Thoracic aorta (tissue), 2 donors: ENCODE data around the gene TMEM30A. TPM values are rescaled to one million over a fixed set of nuclear protein-coding genes. Genes with fewer than 3 reads are reported as not detected.
A peak's percentile ranks its signal among the peaks of the same experiment; 100 is the strongest.

Experiments used
- ATAC-seq: fragments of 150-250 bp; one replicate; pipeline ENCODE4 v1.8.0; 2017; ENCODE audit warnings: low read depth; ENCODE audit not compliant: insufficient number of reproducible peaks, low FRiP score
- DNase-seq: peaks from one replicate; pipeline ENCODE4 v3.0.0-alpha.2; 2020; ENCODE audit warnings: low spot score
- H3K27ac ChIP-seq, 2 donors: fragments of 200-600 bp; sonication (generic); 1 replicate in 1 of 2; 2 replicates in 1 of 2; pipeline ENCODE4 v1.5.1; 2016; ENCODE audit warnings: mild to moderate bottlenecking in 2 of 2, moderate library complexity in 2 of 2
- H3K27me3 ChIP-seq: fragments of 200-600 bp; sonication (generic); replicated peaks from 2 replicates; pipeline ENCODE4 v1.6.0; 2016; ENCODE audit warnings: mild to moderate bottlenecking; ENCODE audit not compliant: insufficient read depth
- H3K36me3 ChIP-seq: fragments of 200-600 bp; sonication (generic); one replicate; pipeline ENCODE4 v1.5.1; 2016
- H3K4me1 ChIP-seq, 2 donors: fragments of 200-600 bp; sonication (generic); 1 replicate in 1 of 2; 2 replicates in 1 of 2; pipeline versions ENCODE4 v1.5.1 to v1.6.0; 2016; ENCODE audit warnings: low read depth in 2 of 2, mild to moderate bottlenecking in 1 of 2; ENCODE audit not compliant: control insufficient read depth in 1 of 2
- H3K4me3 ChIP-seq: fragments of 200-600 bp; sonication (generic); 2 replicates; pipeline ENCODE4 v1.5.1; 2016; ENCODE audit warnings: mild to moderate bottlenecking
- H3K9me3 ChIP-seq: fragments of 200-600 bp; sonication (generic); 2 replicates; pipeline ENCODE4 v1.5.1; 2016
- CTCF ChIP-seq: fragments of 200-600 bp; sonication (generic); IDR thresholded peaks from one replicate; pipeline ENCODE4 v1.5.1; 2019; ENCODE audit warnings: antibody characterized with exemption
- total RNA-seq, 2 donors: library from RNA; depleted of rRNA; stranded (reverse); fragments of >200 nt; gene quantifications; one replicate each; pipeline versions ENCODE4 v1.1.0 to v1.2.3, GENCODE V29; 2016

Gene TMEM30A
- total RNA-seq, 2 donors from 2014 or later, result 112 to 123 TPM

- no peak for TF ChIP-seq CTCF
- peaks cover 14 to 34% of the 10 kb centered on the region in 2 donors for H3K4me1 ChIP-seq
Measured at GRCh38 chr6:75203721-75204120, 80.9 kb downstream of the TMEM30A start.

More at GRCh38 chr6:75203721-75204120, 80.9 kb downstream of the TMEM30A start:
- Histone ChIP-seq H3K4me3 (peak overlapping the region; percentile 85), H3K36me3 (no peaks in the 10 kb centered on the region), H3K27ac (peak overlapping the region; percentile 30 to 31), H3K27me3 (no peaks in the 10 kb centered on the region), H3K9me3 (no peaks in the 10 kb centered on the region)
- DNase-seq (no peak), ATAC-seq (no peak)

Other genes starting within 250 kb of the TMEM30A start
- gene COL12A1, start 78.7 kb downstream of the TMEM30A start, total RNA-seq, result 100 to 1,000 TPM in 1 of 2 donors, 10 to 100 TPM in 1; 92.3 to 131 TPM
- gene COX7A2, start 41.0 kb downstream of the TMEM30A start, total RNA-seq, result 100 to 1,000 TPM; 101 to 643 TPM
- 10 to 100 TPM; 23.4 to 43.8 TPM for gene FILIP1, start 209.0 kb upstream of the TMEM30A start, total RNA-seq